ENCODE results near the gene HDHD5.

Gene HDHD5

GRCh38 chr22:17158568-17159503 is at the start of gene HDHD5:
Gene HDHD5, minus strand, starts transcription at chr22:17159277. Its CDS starts 26 bp downstream, at chr22:17159251.
- peak; percentile 84 for DNase-seq

GRCh38 chr22:17205432-17205831 is 46.4 kb upstream of the HDHD5 start:
- no peak for DNase-seq

DNA sequence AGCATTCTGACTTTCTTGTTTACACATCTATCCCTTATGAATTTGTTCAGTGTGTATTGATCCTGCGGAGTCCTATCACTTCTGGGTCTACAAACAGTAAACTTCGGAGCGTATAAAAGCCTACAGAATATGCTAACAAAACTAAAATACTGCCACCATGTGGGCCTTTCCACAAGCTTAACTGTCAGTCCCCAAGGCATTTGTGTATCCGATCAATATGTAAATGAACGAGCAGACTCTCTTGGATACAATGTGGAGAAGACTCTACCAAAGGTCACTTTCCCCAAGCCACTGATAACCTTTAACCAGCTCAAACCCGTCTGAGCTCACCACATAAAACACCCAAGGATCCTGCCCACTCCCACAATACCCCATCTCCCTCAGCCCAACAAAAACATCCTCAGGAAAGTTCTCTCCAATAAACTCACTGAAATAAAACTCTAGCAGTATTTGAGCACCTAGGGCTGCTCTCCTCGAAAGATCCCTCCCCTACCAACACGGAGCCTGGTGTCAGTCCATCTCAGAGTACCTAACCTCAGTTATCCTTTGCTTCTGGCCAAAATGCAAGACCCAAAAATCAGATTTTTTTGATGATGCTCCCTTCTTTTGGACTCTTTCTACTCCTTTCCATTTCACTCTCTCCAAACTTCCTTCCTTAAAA is 42.3 kb upstream of the HDHD5 start:
- no peak for DNase-seq

DNA sequence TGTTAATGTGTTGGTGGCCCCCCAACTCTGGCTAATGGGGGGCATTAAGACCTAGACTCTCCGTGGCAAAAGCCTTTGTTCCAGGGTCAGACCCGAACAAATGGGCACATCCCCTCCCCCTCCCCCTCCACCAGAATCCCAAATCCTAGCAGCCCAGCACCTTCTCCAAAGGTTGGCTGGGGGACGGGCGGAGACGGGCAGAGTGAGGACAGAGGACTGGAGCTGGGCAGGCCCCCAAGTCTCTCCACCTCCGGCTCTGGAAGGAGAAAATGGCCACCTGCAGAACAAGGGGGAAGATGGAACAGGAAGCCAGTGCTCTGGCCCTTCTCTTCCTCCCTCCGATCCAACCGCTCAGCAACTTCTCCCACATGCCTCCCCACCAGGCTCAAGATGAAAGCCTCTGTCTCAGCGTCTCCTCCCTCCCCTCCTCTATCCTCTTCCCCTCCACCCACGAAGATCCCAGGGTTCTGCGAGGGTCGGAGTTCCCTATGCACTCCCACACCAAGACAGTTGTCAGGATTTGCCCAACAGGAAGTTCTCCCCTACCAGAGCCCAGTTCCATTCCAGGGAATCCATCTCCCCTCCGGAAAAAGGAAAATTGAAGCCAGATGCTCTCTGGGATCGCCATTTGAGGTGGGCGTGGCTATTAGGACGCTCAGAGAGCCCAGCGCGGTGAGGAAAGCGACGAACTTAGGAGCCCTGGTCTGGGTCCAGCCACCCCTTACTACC is 40.1 kb upstream of the HDHD5 start:
- DNase-seq: no peak

- no peak for DNase-seq
Measured at GRCh38 chr22:17198170-17199002, 39.3 kb upstream of the HDHD5 start.

DNA sequence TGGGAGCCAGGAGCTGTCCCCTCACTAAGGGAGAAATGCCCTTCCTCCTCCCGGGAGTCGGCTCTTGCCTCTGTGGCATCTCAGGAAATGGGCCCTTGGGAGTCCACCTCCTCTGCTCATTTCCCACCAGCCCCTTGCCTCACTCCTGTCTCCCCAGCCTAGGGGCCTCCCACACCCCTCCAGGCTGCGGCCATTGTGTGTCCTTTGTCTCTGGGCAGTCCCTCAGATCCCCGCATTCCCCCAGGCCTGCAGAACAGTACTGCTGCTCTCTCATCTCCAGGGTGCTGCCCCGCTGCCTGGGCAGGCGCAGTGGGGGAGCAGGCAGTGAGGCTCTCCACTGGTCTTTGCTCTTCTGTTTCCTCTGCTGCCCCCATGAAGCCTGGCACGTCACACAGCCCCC is 35.1 kb upstream of the HDHD5 start:
- DNase-seq: no peak

DNA sequence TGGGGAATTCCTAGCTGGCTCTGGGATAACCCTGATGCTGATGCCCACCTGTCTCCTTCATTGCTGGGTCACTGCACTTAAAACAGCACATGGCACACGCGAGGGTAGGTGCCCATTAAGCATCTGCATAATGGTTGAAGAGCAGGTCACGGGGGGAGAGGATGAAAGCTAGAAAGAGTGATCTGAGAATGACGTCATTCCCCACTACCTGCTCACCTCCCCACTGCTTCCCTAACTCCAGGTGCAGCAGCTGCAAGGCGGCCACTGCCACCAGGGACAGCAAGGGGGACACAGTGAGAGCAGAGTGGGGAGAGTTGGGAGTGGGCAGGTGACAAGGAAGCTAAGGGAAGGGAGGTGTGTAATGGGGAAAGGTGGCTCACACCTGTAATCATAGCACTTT is 33.1 kb upstream of the HDHD5 start:
- no peak for DNase-seq

DNA sequence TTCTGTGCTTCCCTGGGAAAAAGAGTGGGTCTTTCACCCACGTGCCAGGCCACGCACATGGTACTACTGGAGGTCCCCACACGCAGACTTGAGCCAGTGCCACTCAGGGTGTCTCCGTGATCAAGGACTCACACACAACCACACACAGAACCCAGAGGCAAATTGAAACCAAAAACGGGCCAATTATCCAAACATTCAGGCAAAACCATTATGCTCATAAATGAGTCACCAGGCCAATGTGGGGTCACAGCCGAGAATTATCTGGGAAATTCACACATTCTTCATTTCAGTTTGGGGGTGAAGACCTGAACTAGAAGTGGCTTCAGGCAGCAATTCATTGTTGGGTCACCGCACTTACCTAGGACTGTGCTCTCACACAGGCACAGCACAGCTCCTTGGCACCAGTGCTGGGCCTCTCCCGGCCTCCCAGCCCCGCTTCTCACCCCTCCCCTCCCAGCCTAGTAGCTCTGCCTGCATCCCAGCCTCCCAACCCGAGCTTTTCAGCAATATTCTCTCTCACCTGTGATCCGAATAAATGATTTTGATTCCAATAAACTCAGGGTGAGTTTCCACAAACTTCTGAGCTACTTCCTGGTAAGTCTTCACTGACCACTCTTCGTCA is 32.2 kb upstream of the HDHD5 start:
- DNase-seq: no peak

DNA sequence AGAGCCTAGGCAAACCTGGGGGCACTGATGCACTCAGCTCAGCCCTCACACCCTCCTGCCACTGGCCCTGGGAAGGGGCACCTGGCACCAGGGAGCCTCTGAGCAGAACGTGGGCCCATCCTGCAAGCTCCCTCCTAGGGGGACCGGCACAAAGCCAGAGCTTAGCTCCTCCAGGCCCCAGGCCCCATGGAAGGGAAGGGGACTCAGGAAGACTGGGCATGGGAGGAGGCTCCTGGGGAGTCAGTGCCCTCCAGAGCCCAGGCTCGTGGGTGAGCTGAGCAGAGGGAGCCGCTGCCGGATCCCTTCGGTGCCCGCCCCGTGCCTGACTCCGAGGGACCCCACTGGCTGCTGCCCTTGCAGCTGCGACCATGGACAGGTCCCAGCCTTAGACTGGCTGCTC is 31.6 kb upstream of the HDHD5 start:
- no peak for DNase-seq

- no peak for DNase-seq
Measured at GRCh38 chr22:17176715-17177114, 17.6 kb upstream of the HDHD5 start.

DNA sequence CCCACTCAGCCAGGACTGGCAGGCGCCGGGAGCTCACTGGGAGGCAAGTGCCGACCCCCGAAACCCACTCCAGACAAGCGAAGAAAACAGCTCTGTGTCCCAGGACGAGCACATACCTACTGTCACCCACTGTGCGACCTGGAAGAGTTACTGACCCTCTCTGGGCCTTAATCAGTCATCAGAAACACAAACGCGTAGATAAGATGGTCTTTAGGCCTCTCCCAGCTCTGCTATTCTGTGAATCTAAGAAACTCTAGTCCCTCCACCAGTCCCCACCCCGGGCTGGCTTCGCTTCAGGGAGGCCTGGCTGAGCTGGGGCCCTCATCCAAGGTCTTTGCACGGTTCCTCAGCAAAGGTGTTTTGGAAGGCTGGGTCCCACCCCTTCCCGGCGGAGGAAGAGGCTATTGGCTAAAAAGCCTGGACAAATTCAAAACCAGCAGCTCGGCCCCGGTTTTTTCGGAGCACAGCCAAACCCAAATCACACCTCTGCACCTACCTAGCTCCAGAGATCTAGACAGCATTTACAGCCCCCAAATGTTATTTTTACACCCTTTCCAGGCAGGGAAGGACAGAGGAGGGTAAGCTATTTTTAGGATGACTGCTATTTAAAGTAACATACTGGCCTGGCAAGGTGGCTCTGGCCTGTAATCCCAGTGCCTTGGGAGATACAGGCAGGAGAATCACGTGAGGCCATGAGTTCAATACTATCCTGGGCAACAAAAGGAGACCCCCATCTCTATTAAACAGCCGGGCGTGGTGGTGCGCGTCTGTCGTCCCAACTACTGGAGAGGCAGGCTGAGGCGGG is 13.2 kb upstream of the HDHD5 start:
- no peak for DNase-seq

- peak; percentile 78 for DNase-seq
Measured at GRCh38 chr22:17171153-17172028, 12.3 kb upstream of the HDHD5 start.

- no peak for DNase-seq
Measured at GRCh38 chr22:17167486-17167885, 8.4 kb upstream of the HDHD5 start.

GRCh38 chr22:17164392-17165024 is 5.4 kb upstream of the HDHD5 start:
- no peak for DNase-seq

GRCh38 chr22:17162731-17163130 is 3.7 kb upstream of the HDHD5 start:
- DNase-seq: no peak

DNA sequence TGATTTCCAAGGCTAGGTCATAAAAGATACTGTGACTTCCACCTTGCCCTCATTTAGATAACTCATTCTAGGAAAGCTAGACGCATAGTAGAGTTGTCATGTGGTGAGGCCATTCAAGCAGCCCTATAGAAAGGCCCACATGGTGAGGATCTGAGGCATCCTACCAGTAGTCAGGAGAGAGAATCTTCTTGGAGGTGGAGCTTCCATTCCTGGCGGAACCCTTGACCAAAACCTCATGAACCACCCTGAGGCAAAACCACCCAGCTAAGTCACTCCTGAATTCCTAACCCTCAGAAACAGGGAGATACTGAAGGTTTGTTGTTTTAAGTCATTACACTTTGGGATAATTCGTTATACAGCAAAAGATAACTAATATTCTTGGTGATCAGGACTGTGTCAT is 2.9 kb upstream of the HDHD5 start:
- no peak for DNase-seq

DNA sequence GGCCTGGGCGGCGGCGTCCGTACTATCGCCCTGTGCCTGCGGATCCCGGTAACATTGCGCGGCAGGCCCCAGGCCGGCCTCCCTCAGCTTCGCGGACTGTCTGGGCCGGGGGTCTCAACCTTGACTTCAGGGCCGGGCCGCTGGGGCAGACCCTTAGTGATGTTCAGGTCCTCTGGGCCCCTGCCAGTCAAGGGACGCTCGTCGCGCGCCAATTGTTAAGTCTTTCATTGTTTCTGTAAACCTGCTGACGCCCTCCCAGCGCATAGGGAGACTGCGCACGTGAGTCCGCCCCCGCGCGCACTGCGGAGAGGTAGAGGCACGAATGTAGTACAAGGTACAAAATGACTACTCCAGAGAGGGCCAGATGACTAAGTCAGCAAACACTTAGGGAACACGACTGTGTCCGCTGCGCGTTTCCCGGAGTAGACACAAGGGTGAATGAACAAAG is 451 bp upstream of the HDHD5 start:
- DNase-seq: peak; percentile 43

DNA sequence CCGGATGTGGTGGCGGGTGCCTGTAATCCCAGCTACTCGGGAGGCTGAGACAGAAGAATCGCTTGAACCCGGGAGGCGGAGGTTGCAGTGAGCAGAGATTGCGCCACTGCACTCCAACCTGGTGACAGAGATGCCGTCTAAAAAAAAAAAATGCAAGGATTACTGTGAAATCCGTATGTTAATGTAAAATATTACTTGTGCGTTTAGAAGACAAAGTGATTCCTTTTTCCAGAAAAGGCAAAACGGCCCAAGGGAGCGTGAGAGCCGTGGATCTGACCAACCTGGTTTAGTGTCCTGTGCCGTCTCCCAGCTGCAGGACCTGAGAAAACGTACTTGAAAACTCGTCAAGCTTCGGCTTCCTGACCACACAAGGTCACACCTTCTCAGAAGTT is 905 bp downstream of the HDHD5 start:
- DNase-seq: no peak

DNA sequence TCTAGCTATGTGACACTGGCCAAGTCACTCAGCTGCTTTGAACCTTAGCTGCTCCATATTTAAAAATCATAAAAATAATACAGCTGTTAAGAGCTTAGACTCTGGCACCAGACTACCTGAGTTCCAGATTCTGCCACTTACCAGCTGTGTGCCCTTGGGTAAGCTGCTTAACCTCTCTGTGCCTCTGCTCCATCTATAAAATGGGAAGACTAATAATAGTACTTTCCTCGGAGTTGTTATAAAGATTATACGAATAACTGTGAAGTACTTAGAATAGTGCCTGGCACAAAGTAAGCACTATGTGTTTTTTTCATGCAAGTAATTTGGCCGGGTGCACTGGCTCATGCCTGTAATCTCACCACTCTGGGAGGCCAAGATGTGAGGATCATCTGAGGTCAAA is 1.4 kb downstream of the HDHD5 start:
- no peak for DNase-seq

- DNase-seq: no peak
Measured at GRCh38 chr22:17155941-17156340, 3.1 kb downstream of the HDHD5 start.
